Right cardiac atrium (tissue), 5 donors: ENCODE measurements around the gene EFCAB6. TPM values are rescaled to one million over a fixed set of nuclear protein-coding genes. Genes with fewer than 3 reads are reported as not detected.

Source experiments
- ATAC-seq, 2 donors: fragments of 200-7000 bp; cut with Tn5 transposase; one replicate each; pipeline versions ENCODE4 v1.8.0 to v1.9.1; 2020; ENCODE audit warnings: moderate library complexity in 2 of 2, mild to moderate bottlenecking in 1 of 2
- DNase-seq, 3 donors: peaks; one replicate each; pipeline ENCODE4 v3.0.0-alpha.2; 2020
- H3K27ac ChIP-seq: one replicate; pipeline ENCODE4 v1.5.1; 2013; ENCODE audit warnings: mild to moderate bottlenecking, low read length, control low read depth, moderate library complexity
- H3K27me3 ChIP-seq: one replicate; pipeline ENCODE4 v1.6.1; 2013; ENCODE audit not compliant: control insufficient read depth, insufficient read depth
- H3K4me1 ChIP-seq: one replicate; pipeline ENCODE4 v1.6.1; 2013; ENCODE audit warnings: low read length; ENCODE audit not compliant: control insufficient read depth, insufficient read depth
- H3K4me3 ChIP-seq: one replicate; pipeline ENCODE4 v1.5.1; 2013; ENCODE audit warnings: low read length, control low read depth
- H3K9me3 ChIP-seq: one replicate; pipeline ENCODE4 v1.6.1; 2013; ENCODE audit warnings: low read length; ENCODE audit not compliant: control insufficient read depth
- WGBS: extraction: QIAGEN DNeasy Blood & Tissue Kit; methylation state at CpG from one replicate; pipeline ENCODE4 v1.1.7; 2013; 5-methylcytosine and 5-hydroxymethylcytosine counted together
- intact Hi-C, 4 donors: fragments of 100-400 bp; cut with DNase I; formaldehyde crosslinking; loops; one replicate each; pipeline versions ENCODE4 v1.11.0 to v1.14.0; 2022 to 2023
- polyA plus RNA-seq: library from polyadenylated mRNA; stranded (reverse); fragments of 200-250 nt; gene quantifications from one replicate; pipeline ENCODE4 v1.2.3, GENCODE V29; 2013
- total RNA-seq, 4 donors: library from RNA; stranded (reverse); fragmentation: NEBNext Ultra II Directional; extraction: Animal tissue kit (Norgen Biotek cat#: 25700); gene quantifications; one replicate each; pipeline ENCODE4 v1.2.1, GENCODE V29; 2021
- donor health status: healthy with polysubstance abuse.
- donor health status: DM: no; HTN: yes; CAD: no.
- donor health status: DM: no; HTN: no; CAD: no.
- donor health status: DM: no; HTN: yes; CAD: no; lungs with severe emphysema.
- donor health status: DM: yes; HTN: yes; CAD: no.

The EFCAB6 gene
- total and polyA plus RNA-seq, 5 donors = 0.70 to 3.4 (median 1.8) TPM

DNA sequence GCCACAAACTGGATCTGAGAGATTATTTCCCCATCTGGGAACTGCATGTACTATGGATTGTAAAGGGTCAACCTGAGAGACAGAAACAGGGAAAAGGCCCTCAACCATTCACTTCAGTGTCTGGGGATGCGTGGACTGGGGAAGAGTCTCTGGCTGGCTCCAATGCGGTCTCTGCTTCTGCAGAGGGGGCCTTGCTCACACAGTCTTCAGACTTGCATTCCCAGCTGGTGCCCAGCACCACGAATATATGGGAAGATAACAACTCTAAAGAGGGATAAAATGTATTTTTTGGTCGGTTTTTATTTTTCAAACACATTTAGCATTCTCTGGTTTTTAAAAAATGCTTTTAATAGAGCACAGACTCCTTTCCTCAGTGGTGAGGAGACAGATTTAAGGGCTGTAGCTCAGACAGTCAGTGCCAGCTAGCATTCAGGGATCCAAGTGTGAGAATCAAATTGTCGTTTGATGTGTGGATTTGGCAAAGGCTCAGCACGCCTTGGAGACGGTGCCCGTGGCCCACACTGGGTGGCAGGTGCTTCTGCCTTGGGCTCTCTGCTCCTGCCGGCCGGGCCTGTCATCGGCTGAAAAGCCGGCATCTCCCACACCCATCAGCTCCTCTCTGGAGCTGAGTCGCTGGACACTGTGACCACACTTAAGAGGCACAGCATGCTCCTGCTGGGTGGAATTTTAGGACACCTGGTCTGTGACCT, 8.0 kb upstream of the EFCAB6 start:
- 74% methylated on average over 13 of the region's 13 CpGs for WGBS
- ATAC-seq = peak in 1 of 2 donors; percentile 50
- H3K27ac ChIP-seq = no peak overlapping the region
- H3K4me3 ChIP-seq = no peak overlapping the region
- no peaks in the 10 kb centered on the region for H3K4me1 ChIP-seq
- peak in 1 of 3 donors; percentile 46 for DNase-seq
- no peaks in the 10 kb centered on the region for H3K27me3 ChIP-seq
- H3K9me3 ChIP-seq = no peaks in the 10 kb centered on the region
- intact Hi-C loops = loop anchor here in 1 of 4 donors (10.0 kb wide), 1 partner anchor 435 kb away; no protein-coding TSS in a partner anchor

DNA sequence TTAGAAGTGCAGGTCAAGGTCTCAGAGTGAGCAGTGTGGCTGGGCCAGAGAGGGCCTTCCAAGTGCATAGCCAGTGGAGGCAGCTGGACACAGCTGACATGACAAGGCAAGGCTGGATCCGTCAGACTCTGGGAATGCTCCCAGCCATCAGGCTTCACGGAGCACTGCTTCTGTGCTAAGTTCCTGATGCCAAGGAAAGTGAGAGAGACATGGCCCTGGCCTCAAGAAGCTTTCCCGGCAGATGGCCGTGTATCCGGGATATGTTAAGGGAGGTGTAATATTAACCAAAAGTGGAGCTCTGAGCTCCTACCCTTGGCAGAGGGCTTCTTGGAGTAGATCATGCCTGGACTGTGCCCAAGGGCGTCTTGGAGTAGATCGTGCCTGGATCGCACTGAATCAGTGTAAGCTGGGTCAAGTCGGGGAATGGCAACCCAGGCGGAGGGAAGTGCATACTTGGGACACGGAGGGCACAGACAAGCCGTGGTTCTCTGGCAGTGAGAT, 7.4 kb upstream of the EFCAB6 start:
- no peaks in the 10 kb centered on the region for H3K27me3 ChIP-seq
- intact Hi-C loops = no loop called here
- H3K4me3 ChIP-seq = no peak overlapping the region
- no peaks in the 10 kb centered on the region for H3K4me1 ChIP-seq
- H3K9me3 ChIP-seq = no peaks in the 10 kb centered on the region
- no peak overlapping the region for H3K27ac ChIP-seq
- DNase-seq (peak in 1 of 3 donors; percentile 32), ATAC-seq (no peak)
- WGBS = 75% methylated on average over 12 of the region's 12 CpGs

DNA sequence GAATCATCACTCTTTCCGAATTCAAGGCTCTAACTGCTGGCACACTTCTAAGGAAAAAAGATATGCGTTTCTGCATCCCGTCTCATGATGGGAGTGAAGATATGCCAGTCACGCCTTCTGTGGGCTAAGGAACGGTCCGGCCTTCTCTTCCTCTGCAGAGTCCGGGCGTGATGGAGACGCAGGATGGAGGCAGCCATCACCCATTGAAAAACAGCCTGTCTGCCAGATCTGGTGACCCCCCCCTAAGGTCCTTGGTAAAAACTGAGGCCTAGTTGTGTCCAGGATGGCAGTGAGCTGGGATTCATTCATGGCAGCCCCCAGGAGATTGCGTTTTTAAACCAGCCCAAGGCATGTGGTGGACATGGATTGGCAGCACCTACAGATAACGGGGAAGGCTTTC, 6.9 kb upstream of the EFCAB6 start:
- intact Hi-C loops = no loop called here
- Histone ChIP-seq H3K4me3 (no peak overlapping the region), H3K4me1 (no peaks in the 10 kb centered on the region), H3K27ac (no peak overlapping the region), H3K9me3 (no peaks in the 10 kb centered on the region), H3K27me3 (no peaks in the 10 kb centered on the region)
- ATAC-seq (no peak), DNase-seq (no peak)
- WGBS = 88% methylated on average over 11 of the region's 11 CpGs

DNA sequence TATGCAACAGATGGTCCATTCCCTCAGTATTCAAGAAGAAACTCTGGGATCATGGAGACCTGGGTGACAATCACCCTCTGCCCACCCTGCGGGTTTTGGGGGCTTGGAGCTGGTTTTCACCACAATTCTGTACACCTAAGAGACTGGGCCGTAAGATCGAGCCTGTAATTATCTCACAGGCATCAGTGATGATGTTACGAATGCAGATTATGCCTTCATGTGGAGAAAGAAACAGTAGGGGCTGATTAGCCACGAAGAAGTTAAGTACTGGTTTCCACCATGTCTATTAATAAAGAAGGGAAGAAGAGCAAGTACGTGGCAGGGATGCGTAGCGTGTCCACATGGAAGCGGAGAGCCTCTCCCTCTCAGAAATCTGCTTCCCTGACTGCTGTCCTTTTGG, 5.3 kb upstream of the EFCAB6 start:
- no peak overlapping the region for H3K4me3 ChIP-seq
- no peak for DNase-seq
- H3K27ac ChIP-seq = no peak overlapping the region
- no peak for ATAC-seq
- 94% methylated on average over 9 of the region's 9 CpGs for WGBS
- intact Hi-C loops = no loop called here
- H3K9me3 ChIP-seq = no peaks in the 10 kb centered on the region
- peaks cover 7% of the 10 kb centered on the region for H3K4me1 ChIP-seq
- H3K27me3 ChIP-seq = no peaks in the 10 kb centered on the region

DNA sequence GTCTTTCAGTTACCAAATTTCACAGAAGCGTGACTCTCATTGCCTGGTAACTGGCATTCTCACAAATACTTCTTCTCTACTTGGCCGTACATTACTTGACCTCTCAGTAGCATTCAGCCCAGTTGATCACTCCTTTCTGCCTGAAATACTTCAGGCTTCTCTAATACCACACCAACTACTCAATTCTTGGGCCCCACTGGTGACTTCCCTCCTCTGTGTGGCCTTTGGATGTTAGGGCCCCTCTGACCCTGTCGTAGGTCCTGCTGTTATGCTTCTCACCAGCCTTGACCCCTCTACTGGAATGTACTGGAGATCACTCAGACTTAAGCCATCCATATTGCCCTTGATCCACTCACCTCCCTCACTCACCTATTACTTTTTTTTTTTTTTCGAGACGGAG, 2.2 kb upstream of the EFCAB6 start:
- no peaks in the 10 kb centered on the region for H3K9me3 ChIP-seq
- WGBS = 95% methylated on average over 5 of the region's 5 CpGs
- H3K4me3 ChIP-seq = no peak overlapping the region
- H3K27ac ChIP-seq = no peak overlapping the region
- peaks cover 7% of the 10 kb centered on the region for H3K4me1 ChIP-seq
- DNase-seq (no peak), ATAC-seq (no peak)
- intact Hi-C loops = no loop called here
- no peaks in the 10 kb centered on the region for H3K27me3 ChIP-seq

DNA sequence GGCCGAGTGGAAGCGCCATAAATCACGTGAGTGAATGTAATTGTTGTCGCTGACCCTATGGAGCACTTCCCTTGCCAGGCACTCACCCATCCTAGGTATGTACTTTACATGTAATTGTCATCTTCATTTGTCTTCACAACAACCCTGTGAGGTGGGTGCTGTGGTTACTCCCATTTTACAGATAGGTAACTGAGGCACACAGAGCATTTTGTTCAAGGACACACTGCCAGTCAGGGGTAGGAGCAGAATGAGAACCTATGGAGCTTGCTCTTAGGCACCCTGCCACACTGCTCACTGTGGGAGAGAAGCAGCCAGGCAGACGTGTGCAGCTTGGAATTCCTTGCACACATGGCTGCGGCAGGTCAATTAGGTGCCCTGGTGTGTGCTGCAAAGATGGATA, 785 bp upstream of the EFCAB6 start:
- Histone ChIP-seq H3K9me3 (no peaks in the 10 kb centered on the region), H3K4me3 (peak overlapping the region; percentile 91), H3K27me3 (no peaks in the 10 kb centered on the region), H3K4me1 (peaks cover 7% of the 10 kb centered on the region), H3K27ac (no peak overlapping the region)
- WGBS = 14% methylated on average over 6 of the region's 6 CpGs
- ATAC-seq = no peak
- intact Hi-C loops = no loop called here
- DNase-seq = no peak

DNA sequence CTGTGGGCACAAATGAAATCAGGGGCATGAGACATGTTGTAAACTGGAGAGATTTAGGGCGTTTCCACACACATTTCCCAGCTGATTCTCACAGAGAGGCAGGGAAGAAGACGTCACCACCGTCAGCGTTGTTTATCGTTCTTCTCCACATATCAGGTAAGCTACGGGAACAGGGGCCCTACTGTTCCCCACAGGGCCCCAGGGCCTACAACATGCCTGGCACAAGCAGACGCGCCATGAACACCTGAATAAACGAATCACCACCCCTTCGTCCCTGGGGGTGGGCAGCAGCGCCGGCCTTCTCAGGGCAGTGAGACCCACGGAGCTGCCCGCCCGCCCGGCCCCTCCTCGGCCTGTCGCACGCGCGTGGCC, 342 bp downstream of the EFCAB6 start:
- peaks cover 7% of the 10 kb centered on the region for H3K4me1 ChIP-seq
- intact Hi-C loops = no loop called here
- peak overlapping the region; percentile 91 for H3K4me3 ChIP-seq
- DNase-seq (no peak), ATAC-seq (no peak)
- no peak overlapping the region for H3K27ac ChIP-seq
- under 1% methylated on average over 21 of the region's 21 CpGs for WGBS
- H3K27me3 ChIP-seq = no peaks in the 10 kb centered on the region
- no peaks in the 10 kb centered on the region for H3K9me3 ChIP-seq

DNA sequence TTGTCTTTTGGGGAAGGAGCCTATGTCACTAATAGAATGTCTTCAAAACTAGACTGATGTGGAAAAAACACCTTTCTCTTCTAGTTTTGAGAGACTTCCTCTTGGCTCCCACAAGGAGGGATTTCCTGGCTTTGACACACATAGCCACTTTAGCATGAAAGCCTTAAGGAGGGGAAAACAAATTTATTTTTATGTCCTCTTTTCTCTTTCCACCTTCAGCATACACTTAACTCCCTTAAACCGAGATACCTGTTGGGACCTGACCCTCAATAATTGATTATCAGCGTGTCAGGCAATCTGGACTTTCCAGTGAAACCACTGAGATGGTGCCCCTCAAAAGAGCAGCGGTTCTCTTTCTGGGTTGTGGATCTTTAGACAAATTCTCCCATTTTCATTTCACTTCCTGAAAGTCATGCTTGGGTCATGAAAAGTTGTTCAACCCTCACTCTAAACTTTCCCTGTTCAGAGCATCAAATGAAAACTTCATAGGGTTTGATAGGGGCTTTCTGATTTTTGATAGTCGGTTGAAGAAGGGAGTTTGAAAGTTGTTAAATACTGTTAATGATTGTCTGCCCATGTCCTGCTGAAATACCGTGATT, 9.1 kb downstream of the EFCAB6 start:
- Histone ChIP-seq H3K4me3 (no peak overlapping the region), H3K9me3 (no peaks in the 10 kb centered on the region), H3K27ac (no peak overlapping the region), H3K4me1 (no peaks in the 10 kb centered on the region), H3K27me3 (no peaks in the 10 kb centered on the region)
- intact Hi-C loops = no loop called here
- DNase-seq = no peak
- ATAC-seq = no peak
- WGBS = 78% methylated on average over 5 of the region's 5 CpGs

DNA sequence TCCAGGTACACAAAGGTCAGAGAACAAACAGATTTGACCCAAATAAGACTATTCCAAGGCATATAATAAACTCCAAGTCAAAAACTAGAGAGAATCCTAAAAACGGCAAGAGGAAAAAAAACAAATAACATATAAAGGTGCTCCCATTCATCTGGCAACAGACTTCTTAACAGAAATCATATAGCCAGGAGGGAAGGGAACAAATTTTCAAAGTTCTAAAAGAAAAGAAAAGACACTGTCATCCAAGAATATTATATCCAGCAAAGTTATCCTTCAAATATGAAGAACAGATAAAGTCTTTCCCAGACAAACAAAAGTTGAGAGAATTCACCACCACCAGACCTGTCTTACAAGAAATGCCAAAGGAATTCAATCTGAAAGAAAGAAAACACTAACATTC, 11.1 kb downstream of the EFCAB6 start:
- Histone ChIP-seq H3K4me3 (no peak overlapping the region), H3K27ac (no peak overlapping the region), H3K9me3 (no peaks in the 10 kb centered on the region), H3K4me1 (no peaks in the 10 kb centered on the region), H3K27me3 (no peaks in the 10 kb centered on the region)
- 96% methylated on average over 1 of the region's 1 CpG for WGBS
- ATAC-seq = no peak
- intact Hi-C loops = no loop called here
- DNase-seq = no peak

DNA sequence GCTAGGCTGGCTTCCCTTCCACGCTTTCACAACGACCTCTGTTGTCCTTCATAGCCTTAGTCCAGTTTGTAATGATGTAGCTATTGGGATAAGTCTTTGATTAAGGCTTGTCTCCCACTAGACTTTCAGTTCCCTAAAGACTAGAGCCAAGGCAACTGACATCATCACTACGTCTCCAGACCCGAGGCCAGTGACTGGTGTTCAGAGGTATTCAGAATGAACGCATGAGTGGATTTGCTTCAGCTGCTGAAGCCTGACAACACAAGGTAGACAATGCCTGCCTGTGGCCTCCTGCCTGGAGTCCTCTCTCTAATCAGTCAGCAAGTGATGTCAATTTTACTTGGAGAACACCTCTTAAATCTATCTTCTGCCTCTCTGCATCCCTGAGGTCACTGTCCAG, 13.6 kb downstream of the EFCAB6 start:
- intact Hi-C loops = loop anchor here in 2 of 4 donors (5.0 kb wide), 1 partner anchor 411 kb away; no protein-coding TSS in a partner anchor
- ATAC-seq (no peak), DNase-seq (no peak)
- Histone ChIP-seq H3K4me1 (no peaks in the 10 kb centered on the region), H3K9me3 (no peaks in the 10 kb centered on the region), H3K27me3 (no peaks in the 10 kb centered on the region), H3K27ac (no peak overlapping the region), H3K4me3 (no peak overlapping the region)
- WGBS = 62% methylated on average over 5 of the region's 5 CpGs

DNA sequence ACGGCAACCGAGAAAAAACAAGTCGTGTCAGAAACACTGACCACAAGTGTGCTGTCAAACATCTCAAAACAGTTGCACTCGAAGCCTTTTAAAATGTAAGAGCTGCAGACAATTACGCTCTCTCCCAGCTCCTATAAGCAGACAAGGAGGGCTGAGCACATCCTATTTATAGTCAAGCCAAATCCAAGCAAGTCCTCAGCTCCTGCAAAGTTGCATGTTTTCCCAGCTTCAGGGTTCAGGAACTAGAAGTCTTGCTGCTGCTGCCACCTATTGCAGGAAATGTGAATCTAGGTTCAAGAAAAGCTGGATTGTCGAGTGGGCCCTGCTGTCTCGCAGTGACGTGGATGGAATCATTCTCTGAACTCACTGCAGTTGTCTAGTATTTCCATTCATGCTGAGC, 15.5 kb downstream of the EFCAB6 start:
- intact Hi-C loops = loop anchor here in 2 of 4 donors (5.0 kb wide), 1 partner anchor 409 kb away; no protein-coding TSS in a partner anchor
- peak; percentile 34 to 80 for ATAC-seq
- H3K4me1 ChIP-seq = no peaks in the 10 kb centered on the region
- H3K9me3 ChIP-seq = no peaks in the 10 kb centered on the region
- no peak overlapping the region for H3K27ac ChIP-seq
- H3K27me3 ChIP-seq = no peaks in the 10 kb centered on the region
- DNase-seq = no peak
- H3K4me3 ChIP-seq = no peak overlapping the region
- 39% methylated on average over 8 of the region's 8 CpGs for WGBS
